GM18870 (cell line): Measurements from ENCODE around the gene RPLP2.

Source experiments
- ATAC-seq: cut with Tn5 transposase; IDR thresholded peaks from one replicate; pipeline ENCODE4 v1.9.1; 2021; ENCODE audit warnings: moderate library complexity; ENCODE audit not compliant: unreplicated experiment

Gene RPLP2

DNA sequence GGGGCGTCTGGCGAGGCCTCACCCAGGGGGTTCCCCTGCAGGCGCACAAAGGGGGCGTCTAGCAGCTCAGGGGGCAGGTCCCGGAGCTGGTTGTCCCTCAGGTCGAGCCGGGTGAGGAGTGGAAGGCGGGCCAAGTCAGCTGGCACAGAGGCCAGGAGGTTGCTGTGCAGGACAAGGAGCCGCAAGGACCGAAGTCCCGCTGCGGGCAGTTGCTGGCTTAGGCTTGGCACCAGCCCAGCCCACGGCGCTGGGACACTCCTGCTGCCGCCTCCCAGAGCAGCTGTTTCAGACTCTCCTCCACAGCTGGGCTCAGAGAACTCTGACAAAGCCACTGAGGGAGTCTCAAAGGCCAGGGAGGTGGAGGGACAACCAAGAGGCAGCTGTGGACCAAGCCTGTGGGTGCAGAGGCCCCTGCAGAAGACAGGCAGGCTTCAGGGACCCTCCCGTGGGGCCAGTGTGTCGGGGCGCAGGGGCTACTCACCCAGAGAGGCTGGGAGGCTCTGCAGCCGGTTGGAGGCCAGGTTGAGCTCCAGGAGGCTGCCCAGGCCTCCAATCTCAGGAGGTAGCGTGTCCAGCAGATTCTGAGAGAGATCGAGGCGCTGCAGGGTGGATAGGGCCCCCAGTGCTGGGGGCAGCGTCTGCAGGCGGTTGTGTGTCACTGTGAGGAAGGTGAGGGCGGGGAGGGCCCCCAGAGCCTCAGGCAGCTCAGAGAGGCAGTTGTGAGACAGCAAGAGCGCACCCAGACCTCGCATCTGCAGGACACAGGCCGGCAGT is 6.9 kb upstream of the RPLP2 start:
- no peak for ATAC-seq

DNA sequence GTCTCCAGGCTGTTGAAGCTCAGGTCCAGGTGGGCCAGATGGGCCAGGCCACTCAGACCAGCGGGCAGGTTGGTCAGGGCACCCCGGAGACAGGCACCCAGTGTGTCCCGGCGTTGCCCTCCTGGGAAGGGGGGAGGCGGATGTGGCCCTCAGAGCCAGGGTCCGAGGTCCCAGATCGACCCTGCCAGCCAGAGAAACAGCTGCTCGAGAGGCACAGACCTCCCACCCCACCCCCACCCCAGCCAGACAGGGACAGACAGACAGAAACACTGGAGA is 6.4 kb upstream of the RPLP2 start:
- ATAC-seq: no peak

DNA sequence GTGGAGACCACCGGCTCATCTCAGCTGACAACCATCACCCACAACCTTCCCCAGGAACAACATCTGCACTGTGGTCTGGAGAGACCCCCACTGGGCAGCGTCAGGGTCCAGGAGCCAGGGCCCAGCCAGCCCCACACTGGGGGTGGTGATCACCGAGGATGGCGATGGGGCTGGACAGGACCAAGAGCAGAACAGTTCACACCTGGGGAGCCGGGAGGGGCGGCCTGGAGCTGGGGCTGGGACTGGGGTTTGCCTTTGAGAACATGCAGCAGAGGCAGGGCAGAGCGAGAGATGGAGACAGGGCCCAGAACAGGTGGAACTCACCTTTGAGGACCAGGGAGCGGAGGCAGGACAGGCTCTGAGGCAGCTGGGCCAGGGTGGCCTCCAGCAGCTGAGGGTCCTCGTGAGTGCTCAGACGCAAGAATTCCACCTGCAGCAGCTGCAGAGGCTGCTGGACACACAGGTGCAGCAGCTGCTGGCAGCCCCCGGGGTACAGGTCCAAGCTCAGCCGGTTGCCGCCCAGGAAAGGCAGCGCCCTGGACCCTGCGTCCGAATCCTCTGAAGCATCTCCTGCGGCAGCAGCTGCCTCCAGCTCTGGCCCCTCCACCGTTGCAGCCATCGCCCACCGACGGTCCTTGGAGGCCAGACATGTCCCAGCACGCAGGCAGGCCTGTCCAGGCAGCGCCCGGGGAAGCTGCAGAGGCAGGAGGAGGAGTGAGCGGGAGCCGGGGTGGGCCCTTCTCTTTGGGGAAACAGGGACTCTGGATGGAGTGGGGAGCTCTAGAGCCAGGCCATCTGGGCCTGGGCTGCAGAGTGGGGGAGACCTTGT is 5.8 kb upstream of the RPLP2 start:
- no peak for ATAC-seq

- no peak for ATAC-seq
These were observed 5.2 kb upstream of the RPLP2 start for GRCh38 chr11:804599-804964.

DNA sequence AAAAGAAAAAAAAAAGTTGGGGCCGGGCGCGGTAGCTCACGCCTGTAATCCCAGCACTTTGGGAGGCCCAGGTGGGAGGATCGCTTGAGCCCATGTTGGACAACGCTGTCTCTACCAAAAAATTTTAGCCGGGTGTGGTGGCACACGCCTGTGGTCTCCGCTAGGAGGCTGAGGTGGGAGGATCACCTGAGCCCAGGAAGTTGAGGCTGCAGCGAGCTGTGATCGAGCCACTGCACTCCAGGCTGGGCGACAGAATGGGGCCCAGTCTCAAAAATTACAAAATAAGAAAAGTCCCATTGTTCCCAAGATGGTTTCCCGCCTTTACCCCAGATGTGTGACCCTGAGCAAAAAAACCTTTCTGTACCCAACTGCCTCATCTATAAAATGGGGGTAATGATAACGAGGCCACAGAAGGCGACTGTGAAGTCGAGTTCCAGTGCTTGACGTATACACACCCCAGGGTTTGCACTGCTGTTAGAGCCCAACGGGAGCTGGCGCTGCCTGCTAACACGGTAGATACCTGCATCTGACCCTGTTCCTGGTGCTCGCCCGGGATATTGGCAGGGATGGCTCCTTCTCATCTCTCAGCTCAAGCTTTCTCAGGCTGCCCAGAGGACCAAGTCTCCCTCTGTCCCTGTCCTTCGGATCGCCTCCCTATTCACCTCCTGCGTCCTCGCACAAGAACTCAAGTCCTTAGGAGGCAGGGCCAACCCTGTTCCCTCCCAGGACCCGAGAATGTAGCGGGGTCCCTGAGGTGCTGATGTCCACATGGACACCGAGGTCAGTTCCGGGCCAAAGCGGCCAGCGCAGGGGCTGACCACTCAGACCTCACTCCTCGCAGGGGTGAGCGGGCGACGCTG is 1.1 kb upstream of the RPLP2 start:
- no peak for ATAC-seq

- ATAC-seq: peak; percentile 7
These were observed 337 bp downstream of the RPLP2 start for GRCh38 chr11:810040-810567.

DNA sequence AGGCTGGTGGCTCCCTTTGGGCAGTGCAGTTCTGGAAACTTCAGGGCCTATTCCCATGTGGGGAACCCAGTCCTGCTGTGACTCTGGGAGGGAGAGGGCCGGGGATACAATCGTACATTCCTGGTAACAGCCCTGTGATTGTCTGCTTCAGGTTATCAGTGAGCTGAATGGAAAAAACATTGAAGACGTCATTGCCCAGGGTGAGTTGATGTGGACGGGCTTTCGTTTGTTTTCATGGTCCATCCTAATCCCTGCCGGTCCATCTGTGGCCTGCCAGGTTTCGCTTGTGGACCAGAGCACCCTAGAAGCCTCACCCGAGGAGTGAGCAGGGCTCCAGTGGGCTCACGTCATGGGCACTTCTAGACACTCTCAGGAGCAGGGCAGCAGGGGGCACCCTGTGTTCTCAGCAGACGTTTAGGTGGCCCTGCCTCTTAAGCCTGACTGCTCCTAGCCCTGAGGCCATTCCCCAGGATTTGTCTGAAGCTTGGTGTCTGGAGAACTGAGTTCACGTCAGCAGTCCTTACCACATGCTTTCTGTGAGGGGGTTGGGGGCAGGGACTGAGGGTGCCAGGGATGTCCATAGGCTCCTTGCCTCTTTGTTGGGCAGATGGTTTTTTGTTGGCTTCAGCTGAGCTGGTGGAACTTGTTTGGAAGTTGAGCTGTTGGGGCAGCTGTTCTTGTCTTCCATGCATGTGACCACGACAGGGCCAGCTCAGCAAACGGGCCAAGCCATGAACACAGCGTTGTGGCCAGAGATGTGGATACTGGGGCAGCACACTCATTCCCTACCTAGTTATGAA is 1.9 kb downstream of the RPLP2 start:
- no peak for ATAC-seq

DNA sequence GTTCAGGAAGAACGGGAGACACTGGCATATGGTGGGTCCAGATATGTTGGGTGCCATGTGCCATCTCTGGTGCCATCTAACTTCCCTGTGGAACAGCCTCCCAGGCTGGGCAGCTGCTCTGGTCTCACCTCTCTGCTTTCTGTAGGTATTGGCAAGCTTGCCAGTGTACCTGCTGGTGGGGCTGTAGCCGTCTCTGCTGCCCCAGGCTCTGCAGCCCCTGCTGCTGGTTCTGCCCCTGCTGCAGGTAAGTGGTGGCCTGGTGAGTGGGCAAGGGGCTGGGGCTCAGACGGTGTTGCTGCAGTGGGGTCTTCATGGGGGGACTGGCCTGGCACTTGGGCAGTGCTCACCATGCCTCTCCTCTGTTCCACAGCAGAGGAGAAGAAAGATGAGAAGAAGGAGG is 2.6 kb downstream of the RPLP2 start:
- no peak for ATAC-seq

DNA sequence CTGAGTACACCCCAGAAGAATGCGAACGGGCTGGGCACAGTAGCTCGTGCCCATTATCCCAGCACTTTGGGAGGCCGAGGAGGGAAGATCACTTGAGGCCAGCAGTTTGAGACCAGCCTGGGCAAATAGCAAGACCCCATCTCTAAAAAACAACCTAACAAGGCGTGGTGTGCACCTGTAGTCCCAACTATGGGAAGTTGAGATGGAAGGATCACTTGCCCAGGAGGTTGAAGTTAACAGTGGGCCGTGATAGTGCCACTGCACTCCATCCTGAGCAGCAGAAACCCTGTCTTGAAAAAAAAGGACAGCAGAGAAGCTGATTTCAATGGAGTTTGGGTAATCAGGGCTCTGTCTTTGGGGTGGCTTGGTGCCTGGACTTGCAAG is 3.3 kb downstream of the RPLP2 start:
- no peak for ATAC-seq

DNA sequence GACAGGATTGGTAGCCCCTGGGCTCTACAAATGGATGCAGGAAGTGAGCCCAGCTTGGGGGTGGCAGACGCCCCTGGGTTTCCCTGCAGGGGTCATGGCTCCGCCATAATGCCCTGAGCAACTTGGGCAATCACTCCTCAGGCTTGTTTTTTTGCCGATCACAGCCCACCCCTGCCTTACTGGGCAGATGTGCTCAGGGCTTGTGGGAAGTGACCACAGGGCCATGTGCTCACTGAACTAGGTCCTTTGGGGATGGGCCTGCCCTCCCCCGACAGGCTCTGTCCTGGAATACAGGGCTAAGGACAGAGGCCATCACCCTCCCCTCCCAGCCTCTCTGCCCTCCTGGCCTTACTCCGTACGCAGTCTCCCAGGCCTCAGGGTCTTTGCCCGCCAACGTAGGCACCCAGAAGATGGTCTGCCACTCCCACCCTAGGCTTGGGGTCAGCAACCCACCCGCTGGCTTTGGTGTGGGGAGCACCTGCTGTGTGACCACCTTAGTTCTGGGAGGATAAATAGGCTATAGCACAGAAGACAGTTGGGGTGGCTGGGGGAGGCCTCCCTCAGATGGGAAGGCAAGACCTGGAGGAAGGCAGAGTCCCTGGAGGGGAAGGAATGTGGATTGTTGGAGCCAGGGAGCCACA is 3.8 kb downstream of the RPLP2 start:
- ATAC-seq: no peak

DNA sequence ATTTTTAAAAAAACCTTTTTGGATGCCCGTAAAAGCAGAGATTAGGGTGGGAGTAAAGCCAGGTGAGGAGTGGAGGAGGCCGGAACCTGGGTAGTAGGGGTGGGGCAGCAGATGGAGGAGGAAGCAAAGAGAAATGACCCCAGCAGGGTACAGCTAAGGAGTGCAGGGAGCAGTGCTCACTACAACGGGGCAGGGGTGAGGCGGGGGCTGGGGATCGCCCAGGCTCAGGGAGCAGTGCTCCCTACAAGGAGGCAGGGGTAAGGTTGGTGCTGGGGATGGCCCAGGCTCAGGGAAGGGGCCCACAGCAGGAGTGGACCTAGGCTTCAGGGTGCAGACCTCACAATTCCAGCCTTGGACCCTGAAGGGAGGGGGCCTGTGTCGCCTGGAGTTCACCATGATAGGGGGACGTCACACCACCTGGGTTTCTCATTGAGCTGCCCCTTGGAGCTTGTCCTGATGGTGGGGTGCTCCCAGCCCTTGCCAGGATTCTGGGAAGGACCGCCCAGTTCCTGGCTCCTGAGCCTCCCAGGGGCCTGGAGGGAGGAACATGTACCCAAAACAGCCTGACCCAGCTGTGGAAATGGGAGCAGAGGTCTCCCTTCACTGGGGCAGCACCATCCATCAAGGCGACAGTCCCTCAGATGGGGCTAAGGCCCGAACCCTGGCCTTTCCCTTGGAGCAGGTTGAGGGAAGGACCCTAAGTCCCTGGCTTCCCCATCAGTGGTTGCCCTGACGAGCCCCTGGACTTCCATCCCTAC is 6.1 kb downstream of the RPLP2 start:
- ATAC-seq: no peak

GRCh38 chr11:816433-816779 is 6.6 kb downstream of the RPLP2 start:
- ATAC-seq: no peak

DNA sequence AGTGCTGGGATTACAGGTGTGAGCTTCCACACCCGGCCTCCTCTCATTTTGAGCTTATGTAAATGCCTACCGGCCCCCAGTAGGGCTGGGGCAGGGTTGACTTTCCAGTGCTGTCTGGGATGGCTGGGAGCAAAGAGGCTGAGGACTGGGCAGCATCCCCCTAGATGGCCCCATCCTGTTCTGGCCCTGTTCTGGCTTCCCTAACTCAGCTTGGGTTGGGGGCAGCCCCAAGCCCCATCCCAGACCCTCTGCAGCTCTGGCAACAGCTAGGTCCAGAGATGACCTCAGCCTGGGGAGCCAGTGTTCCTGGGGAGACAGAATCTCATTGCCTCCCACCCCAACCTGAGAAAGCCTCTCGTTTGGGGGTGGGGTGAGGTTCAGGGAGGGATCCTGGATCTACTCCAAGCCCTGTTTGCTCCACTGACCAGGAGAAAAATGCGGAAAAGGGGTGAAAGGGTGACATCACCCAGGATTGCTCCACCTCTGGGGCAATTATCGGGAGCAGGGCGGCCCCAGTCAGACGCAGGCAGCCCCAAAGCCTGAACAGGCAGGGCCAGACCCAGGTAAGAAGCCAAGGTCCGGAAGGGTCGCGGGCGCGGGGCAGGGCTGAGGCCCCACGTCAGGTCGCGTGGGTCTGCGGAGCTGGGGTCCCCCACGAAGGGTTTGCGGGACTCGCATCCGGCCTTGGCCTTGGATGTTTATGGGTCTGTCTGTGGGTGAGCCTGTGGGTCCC is 8.8 kb downstream of the RPLP2 start, which contains the start of gene PNPLA2:
Gene PNPLA2, plus strand, starts transcription at position 519 of the 733 bp plus-strand sequence. CDS start 805 bp downstream, outside the sequence.
- ATAC-seq: no peak

- peak; percentile 24 for ATAC-seq
These were observed 9.6 kb downstream of the RPLP2 start for GRCh38 chr11:819129-819931.

GRCh38 chr11:819943-820649 is 10.3 kb downstream of the RPLP2 start:
- ATAC-seq: peak; percentile 65

GRCh38 chr11:820655-821511 is 11.1 kb downstream of the RPLP2 start:
- no peak for ATAC-seq
